Lung (tissue), 12 donors: ENCODE results near the gene CHST11. TPM values are rescaled to one million over a fixed set of nuclear protein-coding genes. Genes with fewer than 3 reads are reported as not detected.

Experiments used
- ATAC-seq: fragments of 200-7000 bp; cut with Tn5 transposase; one replicate; pipeline ENCODE4 v1.9.1; 2020; ENCODE audit warnings: moderate number of reproducible peaks; ENCODE audit not compliant: insufficient read depth, low FRiP score
- DNase-seq, 3 donors: peaks; one replicate each; pipeline ENCODE4 v3.0.0-alpha.2; 2013 to 2017
- H3K27ac ChIP-seq, 2 donors: one replicate each; pipeline ENCODE4 v1.5.1; 2013; ENCODE audit warnings: mild to moderate bottlenecking in 2 of 2, moderate library complexity in 2 of 2, control low read depth in 1 of 2, inconsistent platforms in 1 of 2, low read depth in 1 of 2, low read length in 1 of 2
- H3K27me3 ChIP-seq, 3 donors: one replicate each; pipeline ENCODE4 v1.5.1; 2013; ENCODE audit warnings: low read length in 2 of 3; ENCODE audit not compliant: control insufficient read depth in 3 of 3, insufficient read depth in 3 of 3
- H3K36me3 ChIP-seq, 4 donors: one replicate each; pipeline ENCODE4 v1.5.1; 2013; ENCODE audit warnings: low read length in 4 of 4, mild to moderate bottlenecking in 1 of 4, moderate library complexity in 1 of 4; ENCODE audit not compliant: control insufficient read depth in 4 of 4, insufficient read depth in 4 of 4
- H3K4me1 ChIP-seq, 5 donors: one replicate each; pipeline ENCODE4 v1.5.1; 2013; ENCODE audit warnings: low read length in 5 of 5, mild to moderate bottlenecking in 2 of 5, moderate library complexity in 1 of 5; ENCODE audit not compliant: control insufficient read depth in 5 of 5, insufficient read depth in 5 of 5
- H3K4me3 ChIP-seq: one replicate; pipeline ENCODE4 v1.5.1; 2013; ENCODE audit warnings: mild to moderate bottlenecking, control low read depth, moderate library complexity
- H3K9ac ChIP-seq, 2 donors: one replicate each; pipeline ENCODE4 v1.5.1; 2013; ENCODE audit warnings: low read length in 2 of 2, control low read depth in 1 of 2; ENCODE audit not compliant: insufficient read depth in 1 of 2
- H3K9me3 ChIP-seq, 4 donors: one replicate each; pipeline ENCODE4 v1.5.1; 2013; ENCODE audit warnings: low read length in 3 of 4, mild to moderate bottlenecking in 1 of 4, moderate library complexity in 1 of 4; ENCODE audit not compliant: control insufficient read depth in 4 of 4, insufficient read depth in 3 of 4
- CTCF ChIP-seq: IDR thresholded peaks from 2 replicates; pipeline ENCODE4 v1.5.1; 2012; ENCODE audit warnings: mild to moderate bottlenecking; ENCODE audit errors: control extremely low read depth, extremely low read depth
- WGBS, 2 donors: extraction: QIAGEN DNeasy Blood & Tissue Kit; methylation state at CpG; one replicate each; pipeline ENCODE4 v1.1.7; 2013; 5-methylcytosine and 5-hydroxymethylcytosine counted together
- polyA plus RNA-seq, 2 donors: library from polyadenylated mRNA; stranded (reverse); fragments of 200-250 nt; gene quantifications; one replicate each; pipeline ENCODE4 v1.2.1, GENCODE V29; 2013
- total RNA-seq, 2 donors: library from RNA; depleted of rRNA in 1 of 2; stranded (reverse); fragments of >200 nt in 1 of 2; gene quantifications; one replicate each; pipeline ENCODE4 v1.2.1, GENCODE V29; 2014 to 2021
- donor health status: control.
- donor health status: control.
- donor health status: Bipolar disorder and iron deficiency.
- donor health status: healthy.
- donor health status: DM: yes; HTN: yes; CAD: no.

CHST11 gene
- total and polyA plus RNA-seq, 4 donors, result 9.0 to 63.2 (median 27.7) TPM

GRCh38 chr12:104415342-104415980, 41.3 kb upstream of the CHST11 start:
- WGBS, 2 donors, result 95 to 96% methylated on average over 9 of the region's 9 CpGs
- H3K9me3 ChIP-seq, result no peaks in the 10 kb centered on the region
- H3K36me3 ChIP-seq, result no peaks in the 10 kb centered on the region
- H3K4me3 ChIP-seq, result no peak overlapping the region
- TF ChIP-seq CTCF, result no peak
- H3K4me1 ChIP-seq, result no peaks in the 10 kb centered on the region
- no peak for ATAC-seq
- peaks cover 0 to 3% (median 2%) of the 10 kb centered on the region in 3 donors for H3K27me3 ChIP-seq
- H3K27ac ChIP-seq, result no peak overlapping the region
- DNase-seq, result no peak
- H3K9ac ChIP-seq, result no peak overlapping the region

- no peak overlapping the region for H3K27ac ChIP-seq
- no peak overlapping the region for H3K4me3 ChIP-seq
- H3K9ac ChIP-seq, result no peak overlapping the region
- no peaks in the 10 kb centered on the region for H3K9me3 ChIP-seq
- H3K36me3 ChIP-seq, result no peaks in the 10 kb centered on the region
- peaks cover 0 to 3% (median 2%) of the 10 kb centered on the region in 3 donors for H3K27me3 ChIP-seq
- ATAC-seq, result no peak
- DNase-seq, result no peak
- 89 to 90% methylated on average over 6 of the region's 6 CpGs for WGBS, 2 donors
- no peak for TF ChIP-seq CTCF
- no peaks in the 10 kb centered on the region for H3K4me1 ChIP-seq
These were observed 40.6 kb upstream of the CHST11 start for GRCh38 chr12:104416136-104416535.

- Histone ChIP-seq H3K27ac (no peak overlapping the region), H3K36me3 (no peaks in the 10 kb centered on the region), H3K9me3 (no peaks in the 10 kb centered on the region), H3K27me3 (peaks cover 0 to 3% (median 2%) of the 10 kb centered on the region in 3 donors), H3K4me1 (no peaks in the 10 kb centered on the region), H3K9ac (no peak overlapping the region), H3K4me3 (no peak overlapping the region)
- DNase-seq (no peak), ATAC-seq (no peak)
- WGBS, 2 donors, result 0 to 61% methylated on average over 1 of the region's 1 CpG
- TF ChIP-seq CTCF, result no peak
These were observed 40.2 kb upstream of the CHST11 start for GRCh38 chr12:104416585-104416984.

- Histone ChIP-seq H3K4me3 (no peak overlapping the region), H3K27me3 (peaks cover 0 to 3% (median 3%) of the 10 kb centered on the region in 3 donors), H3K9ac (no peak overlapping the region), H3K27ac (no peak overlapping the region), H3K4me1 (no peaks in the 10 kb centered on the region), H3K9me3 (no peaks in the 10 kb centered on the region), H3K36me3 (no peaks in the 10 kb centered on the region)
- ATAC-seq (no peak), DNase-seq (no peak)
- no peak for TF ChIP-seq CTCF
- WGBS, 2 donors, result 97% methylated on average over 2 of the region's 2 CpGs
These were observed 37.0 kb upstream of the CHST11 start for GRCh38 chr12:104419717-104420116.
